ENCODE measurements around the gene SDK1. TPM values are rescaled to one million over a fixed set of nuclear protein-coding genes. Genes with fewer than 3 reads are reported as not detected.

The SDK1 gene
- total RNA-seq, 1 experiment from 2014 or later = 1.7 TPM

DNA sequence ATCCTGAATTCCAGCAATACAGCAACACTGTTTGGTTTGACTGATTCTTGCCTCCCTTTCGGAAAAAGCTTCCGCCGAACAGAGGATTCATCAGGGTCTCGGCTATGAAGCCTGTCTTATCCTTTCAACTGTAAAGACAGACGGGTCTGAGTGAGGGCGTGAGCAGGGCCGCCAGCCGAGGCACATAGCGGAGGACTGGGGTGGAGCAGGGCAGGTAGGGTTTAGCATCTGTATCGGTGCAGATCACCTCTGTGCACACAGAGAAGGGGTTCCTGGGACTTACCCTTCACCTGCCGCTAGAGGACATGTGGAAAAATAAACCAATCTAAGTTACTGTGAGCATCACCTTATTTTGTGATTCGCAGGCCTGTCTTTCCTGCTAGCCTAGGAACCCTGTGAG is 724.2 kb downstream of the SDK1 start:
- no peak for DNase-seq (ENCODE audit: extremely low read depth, low read depth)

DNA sequence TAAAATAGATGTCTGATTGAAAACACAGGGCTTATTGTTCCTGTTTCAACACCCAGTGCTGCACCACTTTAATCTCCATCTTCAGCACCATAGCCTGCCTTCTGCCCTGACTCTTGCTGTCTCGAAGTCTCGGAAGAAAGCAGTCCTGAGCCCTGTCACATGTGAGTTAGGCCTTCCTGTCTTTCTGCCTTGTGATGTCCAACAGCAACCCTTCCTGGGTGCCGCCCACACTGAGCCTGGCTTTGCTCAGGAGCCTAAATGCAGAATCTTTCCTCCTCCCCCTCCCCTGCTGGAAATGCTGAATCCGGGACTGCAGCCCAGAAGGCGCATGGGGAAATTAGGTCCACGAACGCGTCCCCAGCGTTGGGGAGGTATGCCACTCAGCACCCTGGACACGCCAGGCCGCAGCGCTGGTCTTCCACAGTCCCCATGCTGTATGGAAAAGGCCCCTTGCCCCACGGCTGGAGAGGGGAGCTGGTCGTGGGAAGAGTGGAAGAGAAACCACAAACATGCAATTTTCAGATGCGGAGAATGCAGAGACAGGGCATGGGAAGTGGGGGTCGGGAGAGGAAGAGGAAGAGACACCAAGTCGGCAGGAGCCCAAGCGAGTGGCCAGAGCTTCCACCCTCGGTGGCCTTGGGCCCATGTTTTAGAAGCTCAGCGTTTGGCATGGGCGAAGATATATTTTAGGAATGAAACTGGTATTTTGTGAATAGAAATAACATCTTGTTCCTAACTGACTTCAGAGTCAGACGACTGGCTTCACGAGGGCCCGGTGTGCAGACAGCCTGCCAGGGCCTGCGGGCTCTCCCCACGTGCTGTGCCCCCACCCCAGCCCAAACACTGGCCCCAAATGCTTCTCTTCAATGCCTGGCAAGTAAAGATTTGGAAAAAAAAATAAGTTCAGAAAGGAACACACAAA is 724.9 kb downstream of the SDK1 start:
- no peak for DNase-seq (ENCODE audit: extremely low read depth, low read depth)

DNA sequence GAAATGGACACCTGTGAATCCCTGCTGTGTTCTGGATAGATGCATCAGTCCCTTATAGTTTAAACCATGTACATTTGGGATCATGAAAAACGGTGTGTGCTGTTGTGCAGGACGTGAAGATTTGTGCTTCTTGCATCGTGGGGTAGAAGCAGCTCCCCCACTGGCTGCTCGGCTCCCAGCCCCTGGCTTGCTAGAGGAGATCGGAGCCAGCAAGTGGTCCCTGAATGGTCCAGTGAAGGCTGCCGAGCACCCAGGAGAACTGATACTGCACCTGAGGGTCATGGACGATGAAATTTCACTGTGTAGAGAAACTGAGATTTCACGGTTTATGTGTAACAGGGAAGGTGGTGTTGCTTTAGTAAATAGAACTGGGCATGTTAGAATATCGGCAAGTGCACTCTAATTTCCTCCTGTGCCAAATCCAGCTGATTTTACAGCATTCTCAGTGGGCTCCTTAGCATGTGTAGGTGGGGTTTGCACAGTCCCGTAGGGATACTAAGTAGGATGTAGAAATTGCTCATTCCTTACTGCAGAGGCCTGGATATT is 726.0 kb downstream of the SDK1 start:
- DNase-seq (ENCODE audit: extremely low read depth, low read depth) = no peak

DNA sequence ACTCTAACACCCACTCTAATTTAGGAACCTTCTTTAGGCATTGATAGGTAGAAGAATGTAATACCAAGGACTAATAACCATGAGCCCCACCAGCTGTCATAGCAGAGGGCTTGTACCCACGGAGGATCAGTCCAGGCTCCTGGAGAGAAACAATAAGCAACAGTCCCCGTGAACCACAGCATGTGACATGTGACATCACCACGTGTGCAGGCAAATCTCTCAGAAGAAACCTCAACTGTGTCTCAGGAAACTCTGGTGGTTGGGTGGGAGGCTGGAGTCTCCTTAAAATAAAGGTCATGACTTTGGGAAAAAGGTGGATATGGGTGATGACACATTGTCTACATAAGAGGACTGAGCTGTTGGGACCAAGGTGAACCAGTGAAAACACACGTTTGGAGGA is 727.2 kb downstream of the SDK1 start:
- no peak for DNase-seq (ENCODE audit: extremely low read depth, low read depth)

DNA sequence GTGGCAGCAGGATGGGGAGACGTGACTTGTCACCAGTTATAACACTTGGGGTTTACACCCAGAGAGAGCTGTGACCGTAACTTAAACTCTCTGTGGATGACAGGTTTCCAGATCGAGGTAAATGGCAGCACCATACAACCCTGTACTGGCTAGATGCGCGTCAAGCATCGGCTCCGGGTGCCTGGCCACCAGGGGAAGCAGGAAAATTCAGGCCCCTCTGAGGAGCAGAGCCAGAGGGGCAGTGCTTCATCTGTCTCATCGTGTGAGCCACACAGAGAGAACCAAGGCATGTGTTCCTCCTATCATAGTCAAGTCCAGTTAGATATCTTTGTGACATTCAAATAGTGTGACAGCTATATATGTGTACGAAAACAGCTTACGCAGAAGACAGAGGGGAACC is 728.9 kb downstream of the SDK1 start:
- DNase-seq (ENCODE audit: extremely low read depth, low read depth) = no peak

DNA sequence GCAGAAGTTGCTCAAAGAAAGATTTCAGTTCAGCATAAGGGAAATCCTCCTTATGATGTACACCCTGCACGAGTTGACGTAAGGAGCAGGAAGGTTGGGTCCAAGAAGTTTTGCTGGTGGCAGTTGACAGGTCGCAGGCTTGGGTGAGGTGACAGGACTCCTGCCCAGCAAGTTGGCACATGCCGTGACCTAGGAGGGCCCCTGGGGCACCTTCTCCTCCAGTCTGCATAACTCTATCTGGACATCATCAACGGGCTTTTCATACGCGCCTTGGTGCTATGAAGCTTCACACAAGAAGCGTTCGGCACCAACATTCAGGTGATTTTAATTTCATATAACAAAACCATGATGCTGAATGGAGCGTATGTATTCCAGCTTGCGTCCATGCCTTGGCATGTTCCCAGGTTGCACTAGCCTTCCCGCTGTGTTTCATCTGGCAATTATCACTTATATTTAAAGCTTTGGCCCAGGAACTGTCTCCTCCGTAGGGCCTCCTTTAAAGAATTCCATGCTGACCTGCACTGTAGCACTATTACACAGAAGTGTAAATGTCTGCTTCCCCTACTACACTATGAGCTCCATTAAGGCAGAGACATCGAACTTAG is 729.4 kb downstream of the SDK1 start:
- DNase-seq (ENCODE audit: extremely low read depth, low read depth) = no peak

DNA sequence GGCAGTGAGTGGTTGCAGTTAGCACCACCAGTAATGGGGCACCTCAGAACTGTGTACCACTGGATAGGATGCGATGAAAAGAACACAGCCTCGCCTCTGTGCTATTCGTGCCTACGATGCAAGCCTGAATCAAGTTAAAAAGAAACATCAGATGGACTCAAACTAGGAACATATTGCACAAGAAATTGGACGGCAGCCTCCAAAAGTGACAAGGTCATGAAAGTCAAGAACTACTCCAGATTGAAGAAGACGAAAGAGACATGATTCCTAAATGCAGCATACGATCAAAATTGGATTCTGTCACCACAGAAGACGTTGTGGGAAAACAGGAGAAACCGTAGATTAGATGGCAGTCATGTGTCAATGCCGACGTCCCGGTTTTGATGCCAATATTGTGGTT is 732.9 kb downstream of the SDK1 start:
- DNase-seq (ENCODE audit: extremely low read depth, low read depth) = no peak

DNA sequence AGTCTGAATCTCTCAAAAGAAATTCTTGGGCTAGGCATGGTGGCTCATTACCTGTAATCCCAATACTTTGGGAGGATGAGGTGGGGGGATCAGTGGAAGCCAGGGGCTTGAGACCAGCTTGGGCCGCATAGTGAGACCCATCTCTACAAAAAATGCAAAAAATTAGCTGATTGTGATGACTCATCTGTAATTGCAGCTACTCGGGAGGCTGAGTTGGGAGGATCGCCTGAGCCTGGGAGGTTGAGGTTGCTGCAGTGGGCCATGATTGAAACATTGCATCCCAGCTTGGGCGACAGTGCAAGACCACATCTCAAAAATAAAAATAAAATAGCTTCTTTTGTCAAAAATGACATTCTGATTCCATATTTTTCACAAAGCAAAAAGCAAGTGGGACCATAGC is 736.3 kb downstream of the SDK1 start:
- no peak for DNase-seq (ENCODE audit: extremely low read depth, low read depth)

DNA sequence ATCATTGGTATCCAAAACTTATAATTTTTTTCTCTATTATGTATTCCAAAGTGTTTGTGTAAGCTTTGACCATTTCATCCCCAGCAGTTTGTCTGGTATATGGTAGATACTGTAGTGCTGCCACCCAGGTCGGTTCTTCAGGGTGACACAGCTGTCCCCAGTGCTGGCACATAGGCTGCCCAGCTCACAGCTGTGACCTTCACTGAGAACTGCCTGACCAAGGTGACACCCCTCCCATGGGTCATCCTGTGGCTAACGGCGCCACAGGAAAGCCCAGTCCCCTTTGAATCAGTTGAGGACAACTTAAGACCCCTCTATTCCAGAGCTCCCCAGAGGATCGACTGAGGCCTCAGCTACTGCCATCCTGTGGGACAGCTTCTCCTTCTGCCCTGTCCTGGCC is 736.8 kb downstream of the SDK1 start:
- no peak for DNase-seq (ENCODE audit: extremely low read depth, low read depth)

DNA sequence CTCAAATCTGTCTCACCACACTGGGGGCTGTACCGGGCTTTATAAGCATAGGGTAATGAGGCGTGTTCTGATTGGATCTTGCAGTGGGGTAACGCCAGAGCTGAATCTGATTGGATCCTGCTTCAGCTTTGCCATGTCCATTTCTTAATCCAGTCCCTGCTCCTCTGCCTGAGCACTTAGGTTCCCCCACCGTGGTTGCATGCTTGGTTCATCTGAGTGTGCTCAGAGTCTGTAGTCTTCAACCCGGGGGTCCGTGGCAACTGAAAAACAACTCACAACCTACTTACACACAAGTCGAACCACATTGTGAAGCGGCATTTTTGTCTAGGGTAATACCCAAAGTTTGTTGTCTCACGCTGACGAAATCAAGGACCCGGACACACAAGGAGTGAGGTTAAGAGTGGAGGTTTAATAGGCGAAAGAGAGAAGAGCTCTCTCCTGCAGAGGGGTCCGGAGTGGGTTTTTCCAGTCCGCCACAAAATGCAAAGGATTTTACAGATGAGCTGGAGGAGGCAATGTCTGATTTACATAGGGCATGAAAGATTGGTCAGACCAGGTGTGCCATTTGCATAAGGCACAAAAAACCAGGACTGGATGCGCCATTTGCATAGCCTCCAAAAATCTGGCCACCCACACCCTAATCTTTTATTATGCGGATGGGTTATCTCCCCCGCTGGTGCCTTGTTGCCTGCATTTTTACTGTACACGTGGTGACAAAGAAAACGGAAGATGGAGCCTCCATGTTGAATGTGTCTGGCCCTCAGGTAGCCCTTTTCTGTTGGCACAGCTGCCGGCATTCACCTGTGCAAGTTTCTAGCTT is 739.3 kb downstream of the SDK1 start:
- no peak for DNase-seq (ENCODE audit: extremely low read depth, low read depth)

DNA sequence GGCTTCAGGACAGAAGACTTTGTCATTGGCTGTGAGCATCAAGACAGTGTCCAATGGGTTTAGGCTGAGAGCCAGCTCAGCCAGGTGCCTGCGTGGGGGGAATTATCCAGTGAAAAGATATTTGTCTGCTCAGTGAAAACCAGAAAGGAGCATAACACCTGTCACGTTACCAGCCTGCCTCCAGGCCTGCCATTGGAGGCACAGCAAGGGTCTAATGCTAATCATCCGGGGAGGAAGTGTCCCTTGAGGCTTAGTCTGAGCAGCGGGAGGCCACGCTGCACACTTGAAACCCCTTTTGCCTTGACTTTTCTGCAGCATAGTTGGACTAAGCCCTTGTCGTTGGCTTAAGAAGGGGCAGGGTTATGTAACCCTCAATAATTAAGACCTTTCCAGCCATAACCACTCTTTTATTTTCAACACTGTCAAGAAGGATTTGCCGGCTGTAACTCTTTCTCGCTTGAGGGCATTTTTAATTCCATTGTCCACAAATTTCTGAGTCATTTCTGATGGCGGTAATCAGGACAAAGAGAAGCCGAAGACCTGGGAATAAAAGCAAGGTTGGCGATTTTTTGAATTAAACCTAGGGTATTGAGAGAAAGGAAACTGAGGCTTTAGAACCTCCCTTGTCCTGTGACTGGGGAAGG is 741.5 kb downstream of the SDK1 start:
- DNase-seq (ENCODE audit: extremely low read depth, low read depth) = no peak

DNA sequence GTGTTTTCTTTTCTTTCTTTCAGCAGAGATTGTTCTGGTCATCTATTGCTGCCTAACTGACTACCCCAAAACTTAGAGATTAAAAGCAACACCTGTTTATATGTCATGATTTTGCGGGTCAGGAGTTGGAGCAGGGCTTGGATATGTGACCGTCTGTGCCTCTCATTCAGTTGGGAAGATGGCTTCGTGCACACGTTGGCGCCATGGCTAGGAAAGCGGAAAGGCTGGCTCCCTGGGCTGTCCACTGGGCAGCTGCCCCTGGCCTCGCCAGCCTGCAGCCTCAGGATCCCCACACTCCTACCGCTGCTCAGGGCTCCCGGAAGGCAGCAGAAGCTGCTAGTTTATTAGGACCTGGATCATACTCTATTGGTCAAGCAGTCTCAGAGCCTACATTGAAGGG is 742.9 kb downstream of the SDK1 start:
- no peak for DNase-seq (ENCODE audit: extremely low read depth, low read depth)

DNA sequence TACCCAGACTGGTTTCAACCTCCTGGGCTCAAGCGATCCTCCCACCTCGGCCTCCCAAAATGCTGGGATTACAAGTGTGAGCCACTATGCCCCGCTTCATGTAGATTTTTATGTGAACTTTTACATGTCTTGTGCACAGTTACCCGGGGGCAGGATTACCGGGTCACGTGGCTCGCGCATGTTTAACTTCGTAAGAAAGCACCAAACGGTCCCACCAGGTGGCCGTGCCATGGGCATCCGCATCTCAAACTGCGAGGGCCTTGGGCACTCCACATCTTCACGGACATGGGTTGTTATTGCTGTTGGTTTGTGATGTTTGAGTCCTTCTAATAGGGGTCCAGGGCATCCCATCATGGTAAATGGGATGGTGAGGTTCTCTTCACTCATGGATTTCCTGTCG is 744.4 kb downstream of the SDK1 start:
- no peak for DNase-seq (ENCODE audit: extremely low read depth, low read depth)

DNA sequence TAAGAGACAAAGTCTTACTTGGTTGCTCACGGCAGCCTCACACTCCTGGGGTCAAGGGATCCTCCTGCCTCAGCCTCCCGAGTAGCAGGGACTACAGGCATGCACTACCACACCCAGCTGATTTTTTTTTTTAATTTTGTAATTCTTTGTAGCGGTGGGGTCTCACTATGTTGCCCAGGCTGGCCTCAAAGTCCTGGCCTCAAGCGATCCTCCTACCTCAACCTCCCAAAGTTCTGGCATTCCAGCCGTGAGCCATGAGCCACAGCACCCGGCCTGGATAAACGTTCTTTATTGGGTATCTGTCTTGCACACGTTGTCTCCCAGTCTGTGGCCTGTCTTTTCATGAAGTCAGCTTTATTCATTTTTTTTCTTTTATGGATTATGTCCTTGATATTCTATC is 744.9 kb downstream of the SDK1 start:
- DNase-seq (ENCODE audit: extremely low read depth, low read depth) = no peak

DNA sequence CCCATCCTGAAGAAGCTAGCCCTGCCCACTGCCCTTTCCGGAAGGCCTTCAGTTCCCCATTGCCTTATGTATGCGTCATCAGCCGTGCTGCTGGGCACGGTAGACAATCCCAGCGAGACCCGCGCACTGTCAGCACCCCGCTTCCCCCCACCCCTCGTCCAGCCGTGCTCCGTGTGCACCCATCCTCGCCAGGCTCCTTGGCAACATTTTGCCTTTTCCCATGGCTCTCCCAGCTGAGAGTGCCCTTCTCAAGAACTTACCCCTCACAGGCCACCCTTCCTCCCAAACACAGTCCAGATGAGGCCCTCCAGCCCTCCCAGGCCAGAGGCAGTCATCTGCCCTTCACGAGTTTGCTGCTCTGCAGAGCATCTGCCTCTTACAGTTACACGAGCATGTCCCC is 747.3 kb downstream of the SDK1 start:
- DNase-seq (ENCODE audit: extremely low read depth, low read depth) = no peak

DNA sequence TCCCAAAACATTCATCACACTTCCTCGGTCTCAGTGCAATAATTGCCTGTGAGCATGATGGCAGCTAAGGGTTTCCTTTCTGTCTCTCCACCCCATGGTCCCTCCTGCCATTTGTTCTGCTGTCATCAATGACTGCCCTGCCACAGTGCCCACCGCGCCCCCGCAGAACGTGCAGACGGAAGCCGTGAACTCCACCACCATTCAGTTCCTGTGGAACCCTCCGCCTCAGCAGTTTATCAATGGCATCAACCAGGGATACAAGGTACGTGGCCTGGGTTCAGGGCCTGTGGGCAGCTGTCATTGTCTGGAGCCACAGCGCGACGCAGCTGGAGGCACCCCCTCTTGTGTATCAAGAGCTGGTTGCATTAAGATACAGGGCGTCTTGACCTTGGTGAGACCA is 748.1 kb downstream of the SDK1 start:
- DNase-seq (ENCODE audit: extremely low read depth, low read depth) = no peak

DNA sequence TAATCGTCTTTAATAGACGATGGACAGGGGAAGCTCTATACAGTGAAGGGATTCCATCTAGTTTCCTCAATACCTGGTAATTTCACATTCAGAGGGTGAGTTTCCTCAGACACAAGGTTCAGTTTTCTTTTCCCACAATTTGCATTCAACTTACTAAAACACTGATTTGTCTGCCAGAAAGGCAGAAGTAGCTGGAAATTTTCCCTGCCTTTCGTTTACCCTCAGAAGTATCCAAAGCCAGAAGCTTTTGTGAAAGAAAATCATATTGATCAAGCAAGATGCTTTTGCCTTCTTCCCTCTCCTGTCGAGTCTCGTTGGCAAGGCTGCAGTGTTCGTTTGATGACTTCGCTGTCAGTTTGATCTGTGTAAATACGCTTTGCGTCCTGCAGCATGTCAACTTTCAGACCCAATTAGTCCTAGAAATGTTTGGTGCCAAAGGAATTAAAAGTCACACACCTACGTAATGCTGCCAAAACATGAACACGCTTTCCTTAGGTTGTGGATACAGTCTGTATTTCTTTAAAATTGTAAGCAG is 749.1 kb downstream of the SDK1 start:
- DNase-seq (ENCODE audit: extremely low read depth, low read depth) = no peak

DNA sequence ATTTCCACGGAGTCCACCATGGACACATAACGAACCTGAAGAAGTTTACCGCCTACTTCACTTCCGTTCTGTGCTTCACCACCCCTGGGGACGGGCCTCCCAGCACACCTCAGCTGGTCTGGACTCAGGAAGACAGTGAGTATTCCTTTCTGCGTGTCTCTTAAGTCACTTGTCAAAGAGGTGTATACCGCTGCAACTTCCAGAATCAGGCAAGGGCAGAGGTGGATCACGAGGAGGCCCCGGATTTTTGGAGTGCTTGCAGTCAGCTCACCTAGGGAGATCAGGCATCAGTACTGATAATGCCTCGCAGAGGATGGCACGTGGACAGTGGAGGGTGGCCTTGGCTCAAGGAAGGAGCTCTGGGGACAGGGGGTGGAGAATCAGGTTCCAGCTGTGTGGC is 750.6 kb downstream of the SDK1 start:
- DNase-seq (ENCODE audit: extremely low read depth, low read depth) = no peak

DNA sequence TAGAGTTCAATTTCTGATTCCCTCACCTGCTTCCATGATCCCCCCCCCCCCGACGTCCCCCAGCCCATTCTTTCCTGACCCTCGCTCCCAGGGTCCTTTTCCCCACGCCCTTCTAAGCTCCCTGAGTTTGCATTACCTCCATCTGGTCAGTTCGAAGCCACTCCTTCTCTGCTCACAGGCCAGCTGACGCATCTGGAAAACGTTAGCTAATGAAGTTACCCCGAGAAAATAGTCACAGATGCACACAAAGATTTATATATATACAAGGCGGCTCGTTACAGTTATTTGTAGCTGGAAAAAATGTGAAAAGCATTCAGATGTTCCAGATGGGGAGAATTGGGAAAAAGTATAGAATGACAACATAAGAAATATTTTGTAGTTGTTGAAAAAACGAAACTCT is 751.1 kb downstream of the SDK1 start:
- no peak for DNase-seq (ENCODE audit: extremely low read depth, low read depth)

DNA sequence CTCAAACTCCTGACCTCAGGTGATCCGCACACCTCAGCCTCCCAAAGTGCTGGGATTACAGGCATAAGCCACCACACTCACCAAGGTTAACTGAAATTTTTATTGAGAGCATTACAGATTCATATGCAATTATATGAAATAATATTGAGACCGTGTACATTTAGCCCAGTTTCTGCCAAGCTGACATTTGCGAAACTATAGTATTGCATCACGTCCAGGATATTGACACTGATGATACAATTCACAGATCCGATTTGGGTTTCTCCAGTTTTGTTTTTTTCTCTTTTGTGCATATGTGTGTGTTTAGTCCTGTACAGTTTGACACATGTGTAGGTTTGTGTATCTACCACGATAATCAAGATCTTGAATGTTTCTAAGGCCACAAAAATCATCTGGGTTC is 753.1 kb downstream of the SDK1 start:
- no peak for DNase-seq (ENCODE audit: extremely low read depth, low read depth)

Data from NCI-H460 (cell line).